GM12874 (cell line): ENCODE data around the gene PRDM16.

Experiments used
- CTCF ChIP-seq: IDR thresholded peaks from 2 replicates; pipeline ENCODE4 v1.5.1; 2011; ENCODE audit warnings: low read depth, mild to moderate bottlenecking, control low read depth, low read length, moderate library complexity; ENCODE audit not compliant: insufficient read depth

Gene PRDM16

GRCh38 chr1:3429766-3430165, 360.8 kb downstream of the PRDM16 start:
- no peak for TF ChIP-seq CTCF

GRCh38 chr1:3430406-3430805, 361.4 kb downstream of the PRDM16 start:
- TF ChIP-seq CTCF = no peak

GRCh38 chr1:3430820-3431219, 361.8 kb downstream of the PRDM16 start:
- no peak for TF ChIP-seq CTCF

- TF ChIP-seq CTCF = peak; percentile 19; the same call in 1 of the 2 replicates
Measured at GRCh38 chr1:3431266-3431665, 362.3 kb downstream of the PRDM16 start.

GRCh38 chr1:3431686-3432085, 362.7 kb downstream of the PRDM16 start:
- TF ChIP-seq CTCF = no peak

GRCh38 chr1:3432306-3432705, 363.3 kb downstream of the PRDM16 start:
- TF ChIP-seq CTCF = no peak

GRCh38 chr1:3433076-3433475, 364.1 kb downstream of the PRDM16 start:
- no peak for TF ChIP-seq CTCF

GRCh38 chr1:3433596-3434320, 364.8 kb downstream of the PRDM16 start:
- no peak for TF ChIP-seq CTCF
